Brain microvascular endothelial cell (primary cell): ENCODE results near the gene ZDHHC3.

Experiments
- DNase-seq: peaks from one replicate; pipeline ENCODE4 v3.0.0-alpha.2; 2020
- H3K27ac ChIP-seq: fragments of 250-450 bp; sonication (Bioruptor Pico); 2 replicates; pipeline ENCODE4 v1.5.1; 2020; ENCODE audit warnings: mild to moderate bottlenecking, moderate library complexity
- H3K27me3 ChIP-seq: fragments of 250-450 bp; sonication (Bioruptor Pico); replicated peaks from 2 replicates; pipeline ENCODE4 v1.5.1; 2020; ENCODE audit warnings: mild to moderate bottlenecking
- H3K36me3 ChIP-seq: fragments of 250-450 bp; sonication (Bioruptor Pico); replicated peaks from 2 replicates; pipeline ENCODE4 v1.5.1; 2020; ENCODE audit warnings: mild to moderate bottlenecking
- H3K4me3 ChIP-seq: 2 replicates; pipeline ENCODE4 v1.5.1; 2011; ENCODE audit warnings: low read depth, mild to moderate bottlenecking, control low read depth, low read length, moderate library complexity
- CTCF ChIP-seq: IDR thresholded peaks from 2 replicates; pipeline ENCODE4 v1.5.1; 2011; ENCODE audit warnings: low read depth, mild to moderate bottlenecking, moderate library complexity, low read length, control low read depth, inconsistent platforms; ENCODE audit errors: missing control alignments
- in situ Hi-C: cut with HindIII; loops from 2 replicates; pipeline ENCODE4 v1.10.0; 2017; ENCODE audit warnings: low sequenced_read_pairs, low pct_ligation_motif_present

ZDHHC3 gene

GRCh38 chr3:44993471-44994205 is 17.7 kb upstream of the ZDHHC3 start:
- peaks cover 42% of the 10 kb centered on the region for H3K36me3 ChIP-seq
- H3K27me3 ChIP-seq: no peaks in the 10 kb centered on the region
- H3K27ac ChIP-seq: peak overlapping the region; percentile 24
- H3K4me3 ChIP-seq: no peak overlapping the region
- TF ChIP-seq CTCF: no peak
- DNase-seq: peak; percentile 34
- in situ Hi-C loops: no loop called here

GRCh38 chr3:44992555-44993470 is 16.8 kb upstream of the ZDHHC3 start:
- in situ Hi-C loops: no loop called here
- no peaks in the 10 kb centered on the region for H3K27me3 ChIP-seq
- TF ChIP-seq CTCF: peak; percentile 92
- H3K4me3 ChIP-seq: no peak overlapping the region
- H3K27ac ChIP-seq: peak overlapping the region; percentile 24
- DNase-seq: no peak
- H3K36me3 ChIP-seq: peaks cover 40% of the 10 kb centered on the region

- no peak for TF ChIP-seq CTCF
- Histone ChIP-seq H3K27me3 (no peaks in the 10 kb centered on the region), H3K4me3 (no peak overlapping the region), H3K36me3 (peaks cover 28% of the 10 kb centered on the region), H3K27ac (no peak overlapping the region)
- in situ Hi-C loops: no loop called here
- no peak for DNase-seq
These were observed 15.4 kb upstream of the ZDHHC3 start for GRCh38 chr3:44991326-44991725.

- in situ Hi-C loops: no loop called here
- Histone ChIP-seq H3K36me3 (peaks cover 25% of the 10 kb centered on the region), H3K27me3 (no peaks in the 10 kb centered on the region), H3K27ac (no peak overlapping the region), H3K4me3 (no peak overlapping the region)
- TF ChIP-seq CTCF: no peak
- no peak for DNase-seq
These were observed 13.8 kb upstream of the ZDHHC3 start for GRCh38 chr3:44989636-44990373.

- DNase-seq: no peak
- no peak overlapping the region for H3K27ac ChIP-seq
- no peak for TF ChIP-seq CTCF
- no peaks in the 10 kb centered on the region for H3K27me3 ChIP-seq
- H3K36me3 ChIP-seq: peaks cover 25% of the 10 kb centered on the region
- in situ Hi-C loops: no loop called here
- no peak overlapping the region for H3K4me3 ChIP-seq
These were observed 13.2 kb upstream of the ZDHHC3 start for GRCh38 chr3:44989141-44989540.
